Stomach (tissue), 4 donors: ENCODE measurements around the gene ACOXL.
"Not testable (repeated sequence)": the region's sequence is repeated elsewhere in the genome, so short reads cannot be mapped to it uniquely, and the experiment has no call there.

Source experiments
- EP300 ChIP-seq: sonication (generic); formaldehyde crosslinking; IDR thresholded peaks from one replicate; pipeline ENCODE4 v1.6.1; 2017; ENCODE audit warnings: antibody characterized with exemption
- POLR2A ChIP-seq, 4 donors: fragments of 450-650 bp; IDR thresholded peaks; one replicate each; pipeline ENCODE4 v1.6.1; 2016; ENCODE audit warnings: antibody characterized with exemption in 4 of 4, control low read depth in 2 of 4, mild to moderate bottlenecking in 1 of 4, moderate library complexity in 1 of 4
- POLR2AphosphoS5 ChIP-seq, 3 donors: sonication (generic); formaldehyde crosslinking; IDR thresholded peaks; one replicate each; pipeline ENCODE4 v1.6.1; 2016; ENCODE audit warnings: antibody characterized with exemption in 3 of 3
- TF ChIP-seq, protein P1 (sequence below), 7 experiments: fragments of 450-650 bp in 4 of 7; fragments of 200-600 bp in 3 of 7; sonication (generic) in 3 of 7; IDR thresholded peaks; one replicate each; pipeline ENCODE4 v1.5.1; 2016 to 2019; ENCODE audit warnings: antibody characterized with exemption in 7 of 7, control low read depth in 2 of 7, mild to moderate bottlenecking in 1 of 7

DNA sequence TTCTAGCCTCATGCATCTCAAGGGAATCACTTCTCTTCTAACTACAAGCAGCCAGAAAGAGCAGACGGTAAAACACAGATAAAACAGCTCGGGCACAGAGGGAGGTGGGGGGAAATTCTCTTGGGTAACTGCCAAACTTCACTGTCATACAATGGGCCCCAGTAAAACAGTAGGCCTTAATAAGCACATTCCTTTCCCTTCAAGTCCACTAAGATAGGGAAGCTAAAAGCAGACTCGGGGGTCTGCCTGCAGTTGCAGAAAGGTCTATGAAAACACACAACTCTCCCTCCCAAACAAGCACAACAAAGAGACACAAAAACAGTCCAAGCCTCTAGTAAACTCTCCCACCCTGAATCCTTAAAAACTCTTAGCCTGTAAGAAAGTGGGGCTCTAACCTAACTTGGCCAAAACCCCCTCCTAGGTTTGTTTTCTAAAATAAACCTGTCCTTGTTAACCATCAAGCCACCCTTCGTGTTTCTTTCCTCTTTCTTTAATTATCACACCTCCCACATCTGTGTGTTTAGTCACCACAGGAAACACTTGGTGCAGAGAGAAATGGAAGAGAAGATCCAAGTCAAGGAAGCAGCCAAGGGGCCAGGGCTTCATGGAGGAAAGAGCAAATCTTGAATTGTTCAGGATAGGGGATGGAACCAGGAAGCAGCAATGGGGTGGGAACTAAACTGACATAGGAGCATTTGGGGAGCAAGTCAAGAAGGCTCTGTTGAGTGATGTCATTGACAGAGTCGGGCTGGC is 37.1 kb upstream of the ACOXL start:
- TF ChIP-seq, protein P1, sequence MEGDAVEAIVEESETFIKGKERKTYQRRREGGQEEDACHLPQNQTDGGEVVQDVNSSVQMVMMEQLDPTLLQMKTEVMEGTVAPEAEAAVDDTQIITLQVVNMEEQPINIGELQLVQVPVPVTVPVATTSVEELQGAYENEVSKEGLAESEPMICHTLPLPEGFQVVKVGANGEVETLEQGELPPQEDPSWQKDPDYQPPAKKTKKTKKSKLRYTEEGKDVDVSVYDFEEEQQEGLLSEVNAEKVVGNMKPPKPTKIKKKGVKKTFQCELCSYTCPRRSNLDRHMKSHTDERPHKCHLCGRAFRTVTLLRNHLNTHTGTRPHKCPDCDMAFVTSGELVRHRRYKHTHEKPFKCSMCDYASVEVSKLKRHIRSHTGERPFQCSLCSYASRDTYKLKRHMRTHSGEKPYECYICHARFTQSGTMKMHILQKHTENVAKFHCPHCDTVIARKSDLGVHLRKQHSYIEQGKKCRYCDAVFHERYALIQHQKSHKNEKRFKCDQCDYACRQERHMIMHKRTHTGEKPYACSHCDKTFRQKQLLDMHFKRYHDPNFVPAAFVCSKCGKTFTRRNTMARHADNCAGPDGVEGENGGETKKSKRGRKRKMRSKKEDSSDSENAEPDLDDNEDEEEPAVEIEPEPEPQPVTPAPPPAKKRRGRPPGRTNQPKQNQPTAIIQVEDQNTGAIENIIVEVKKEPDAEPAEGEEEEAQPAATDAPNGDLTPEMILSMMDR (IDR thresholded peaks at IDR 0.05): not testable (repeated sequence)
- TF ChIP-seq POLR2A (IDR thresholded peaks at IDR 0.05); POLR2AphosphoS5 (IDR thresholded peaks at IDR 0.05); EP300: not testable (repeated sequence)
